UCSD-AML1 (cell line): ENCODE measurements around the gene GJC1.
A peak's percentile ranks its signal among the peaks of the same experiment; 100 is the strongest.

Experiments
- DNase-seq: peaks from one replicate; lab custom pipeline; 2025; ENCODE audit not compliant: unreplicated experiment; lab: John Stamatoyannopoulos, UW

GJC1 gene

GRCh38 chr17:44829523-44830358 lies at the start of gene GJC1:
GJC1 (minus strand) TSS chr17:44830287; CDS start chr17:44805817, 24,470 bp downstream.
- no peak for DNase-seq

GRCh38 chr17:44879376-44879775 lies 49.3 kb upstream of the GJC1 start:
- no peak for DNase-seq

GRCh38 chr17:44878627-44879221 lies 48.6 kb upstream of the GJC1 start:
- DNase-seq: no peak

GRCh38 chr17:44877121-44877520 lies 47.0 kb upstream of the GJC1 start:
- no peak for DNase-seq

- DNase-seq: no peak
Observed at GRCh38 chr17:44875761-44876160, 45.7 kb upstream of the GJC1 start.

GRCh38 chr17:44872131-44872768 lies 42.2 kb upstream of the GJC1 start:
- no peak for DNase-seq

- no peak for DNase-seq
Observed at GRCh38 chr17:44871556-44871955, 41.5 kb upstream of the GJC1 start.

- no peak for DNase-seq
Observed at GRCh38 chr17:44867841-44868240, 37.8 kb upstream of the GJC1 start.

GRCh38 chr17:44865931-44866330 lies 35.8 kb upstream of the GJC1 start:
- DNase-seq: no peak

- DNase-seq: peak; percentile 24
Observed at GRCh38 chr17:44865231-44865660, 35.2 kb upstream of the GJC1 start.

- DNase-seq: no peak
Observed at GRCh38 chr17:44864831-44865230, 34.7 kb upstream of the GJC1 start.

GRCh38 chr17:44863061-44863918 lies 33.2 kb upstream of the GJC1 start:
- DNase-seq: no peak

- no peak for DNase-seq
Observed at GRCh38 chr17:44862278-44862914, 32.3 kb upstream of the GJC1 start.

- DNase-seq: no peak
Observed at GRCh38 chr17:44859701-44860100, 29.6 kb upstream of the GJC1 start.

GRCh38 chr17:44854192-44854591 lies 24.1 kb upstream of the GJC1 start:
- no peak for DNase-seq

- no peak for DNase-seq
Observed at GRCh38 chr17:44850612-44851011, 20.5 kb upstream of the GJC1 start.

- DNase-seq: no peak
Observed at GRCh38 chr17:44850025-44850424, 19.9 kb upstream of the GJC1 start.

GRCh38 chr17:44848961-44849489 lies 18.9 kb upstream of the GJC1 start:
- no peak for DNase-seq

- DNase-seq: no peak
Observed at GRCh38 chr17:44848257-44848795, 18.2 kb upstream of the GJC1 start.

- no peak for DNase-seq
Observed at GRCh38 chr17:44847586-44847985, 17.5 kb upstream of the GJC1 start, which contains the start of gene HIGD1B. HIGD1B (plus strand) TSS chr17:44847883; CDS start chr17:44848153, 270 bp downstream.
